GM19035 (cell line): ENCODE results near the gene OTX2.

Source experiments
- ATAC-seq: cut with Tn5 transposase; IDR thresholded peaks from one replicate; pipeline ENCODE4 v1.9.1; 2021; ENCODE audit not compliant: unreplicated experiment

OTX2 gene

GRCh38 chr14:56812364-56813141 is 2.3 kb upstream of the OTX2 start:
- ATAC-seq: no peak

DNA sequence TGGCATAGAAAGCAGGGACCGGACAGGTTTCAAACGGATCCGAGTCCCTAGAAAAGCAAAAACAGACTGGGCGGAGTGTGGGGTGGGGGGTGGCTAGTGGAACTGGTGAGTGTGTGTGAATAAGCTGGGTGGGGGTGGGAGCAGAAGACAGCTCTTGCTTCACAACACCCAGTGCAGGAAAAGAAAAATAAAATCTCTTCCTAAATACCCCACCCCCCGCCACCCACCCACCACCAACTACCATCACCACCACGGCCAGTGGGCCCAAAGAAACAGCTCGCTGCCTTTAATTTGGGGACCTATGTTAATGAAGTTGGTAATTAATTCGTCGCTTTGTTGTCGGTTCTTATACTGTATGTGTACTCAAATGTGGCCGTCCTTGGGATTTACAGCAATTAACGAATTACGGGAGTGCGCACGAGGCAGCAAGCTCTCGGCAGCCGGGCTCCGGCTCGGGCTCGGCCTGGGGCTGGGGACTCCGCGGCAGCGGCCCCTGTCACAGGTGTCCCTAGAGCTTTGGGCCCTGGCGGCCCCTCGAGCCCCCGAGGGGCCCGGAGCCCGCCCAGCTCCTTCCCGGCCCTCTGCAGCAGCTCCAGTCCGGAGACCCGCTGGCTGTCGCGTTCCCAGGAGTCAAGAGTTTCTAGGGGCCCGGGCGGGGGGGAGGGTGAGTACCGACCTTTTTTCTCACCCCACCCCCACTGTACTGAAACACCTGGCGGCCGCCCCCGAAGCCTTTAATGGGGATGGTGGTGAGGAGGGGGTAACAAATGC is 1.5 kb upstream of the OTX2 start:
- ATAC-seq: no peak

DNA sequence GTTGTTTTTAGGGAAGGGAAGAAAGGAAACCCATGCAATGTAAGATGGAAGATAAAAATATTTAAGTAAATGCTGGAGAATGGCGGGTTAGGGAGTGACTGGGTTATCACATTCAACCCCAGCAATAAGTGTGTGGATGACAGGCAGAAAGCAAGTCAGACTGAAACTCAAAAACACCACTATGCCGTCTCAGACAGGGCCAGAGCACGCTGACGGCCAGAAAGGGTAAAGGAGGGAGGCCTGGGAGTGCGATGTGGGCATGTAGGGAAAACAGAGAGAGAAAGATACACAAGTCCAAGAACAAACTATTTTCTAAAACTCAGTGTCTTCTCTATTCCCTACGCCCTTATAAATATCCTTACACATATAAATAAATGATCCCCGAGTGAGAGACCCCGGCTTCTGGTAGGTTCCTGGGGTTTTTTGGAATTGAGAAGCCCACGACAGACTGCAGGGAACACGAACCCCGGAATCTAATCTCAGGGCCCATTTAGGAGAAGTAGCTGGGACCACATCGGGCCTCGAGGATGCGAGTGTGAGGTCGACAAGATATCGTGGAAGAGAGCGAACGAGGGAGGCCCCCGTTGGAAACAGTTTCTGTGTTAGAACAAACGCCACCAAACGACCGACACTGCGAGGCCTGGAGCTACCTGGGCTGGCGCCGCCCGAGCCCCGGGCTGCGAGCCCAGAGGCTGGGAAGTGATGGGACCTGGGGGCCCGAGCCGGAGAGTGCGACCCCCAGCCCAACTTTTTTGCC is 735 bp upstream of the OTX2 start:
- no peak for ATAC-seq

DNA sequence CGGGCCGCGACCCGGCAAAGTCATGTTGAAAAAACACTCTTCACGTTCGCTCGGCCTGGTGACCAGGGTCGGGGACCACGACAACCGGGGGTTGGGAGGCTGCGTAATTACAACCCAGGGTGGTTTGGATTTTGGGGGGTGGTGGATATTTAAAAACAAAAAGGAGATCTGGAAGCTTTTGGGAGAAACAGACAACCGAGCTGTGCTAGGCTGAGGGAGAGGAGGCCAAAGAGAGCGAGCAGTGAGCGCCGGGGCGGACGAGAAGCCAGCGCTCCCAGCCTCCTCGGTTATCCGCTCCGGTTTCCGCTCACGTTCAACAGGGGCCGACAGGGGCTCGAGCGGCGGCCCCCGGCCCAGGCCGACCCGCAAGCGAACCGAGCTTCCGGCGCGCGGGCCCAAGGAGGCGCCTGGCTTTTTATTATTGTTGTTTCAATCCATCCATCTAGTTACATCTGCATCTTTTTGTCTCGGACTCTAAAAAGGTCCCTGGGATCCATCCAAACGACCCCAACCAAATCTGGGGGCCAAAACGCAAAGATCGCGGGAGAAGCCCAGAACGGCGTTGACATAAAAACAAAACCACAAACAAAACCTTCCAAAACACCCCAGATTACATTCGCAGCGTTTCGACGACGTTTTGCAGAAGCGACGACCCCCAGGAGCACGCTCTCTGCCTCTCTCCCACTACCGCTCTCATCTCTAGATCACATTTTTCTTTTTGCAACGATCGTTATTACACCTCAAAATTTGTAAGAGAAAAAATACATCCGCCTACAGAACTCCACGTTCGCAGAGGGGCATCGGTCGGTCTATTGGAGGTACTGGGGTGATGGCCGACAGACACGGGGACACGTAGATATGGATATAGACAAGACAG is 771 bp downstream of the OTX2 start:
- no peak for ATAC-seq

GRCh38 chr14:56808383-56809269 is 1.7 kb downstream of the OTX2 start:
- no peak for ATAC-seq

DNA sequence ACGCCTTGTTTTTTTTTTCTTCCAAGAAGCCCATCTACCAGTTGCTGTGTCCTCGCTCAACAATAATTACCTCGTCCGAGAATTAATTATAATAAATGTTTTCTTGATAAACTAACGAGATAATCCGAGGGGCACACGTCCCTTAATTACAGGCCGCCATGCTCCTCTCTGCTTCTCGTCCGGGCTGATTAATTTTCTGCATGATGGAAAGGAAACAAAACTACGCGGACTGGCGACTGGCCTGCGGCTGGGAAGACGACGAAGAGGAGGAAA is 2.2 kb downstream of the OTX2 start:
- ATAC-seq: no peak

DNA sequence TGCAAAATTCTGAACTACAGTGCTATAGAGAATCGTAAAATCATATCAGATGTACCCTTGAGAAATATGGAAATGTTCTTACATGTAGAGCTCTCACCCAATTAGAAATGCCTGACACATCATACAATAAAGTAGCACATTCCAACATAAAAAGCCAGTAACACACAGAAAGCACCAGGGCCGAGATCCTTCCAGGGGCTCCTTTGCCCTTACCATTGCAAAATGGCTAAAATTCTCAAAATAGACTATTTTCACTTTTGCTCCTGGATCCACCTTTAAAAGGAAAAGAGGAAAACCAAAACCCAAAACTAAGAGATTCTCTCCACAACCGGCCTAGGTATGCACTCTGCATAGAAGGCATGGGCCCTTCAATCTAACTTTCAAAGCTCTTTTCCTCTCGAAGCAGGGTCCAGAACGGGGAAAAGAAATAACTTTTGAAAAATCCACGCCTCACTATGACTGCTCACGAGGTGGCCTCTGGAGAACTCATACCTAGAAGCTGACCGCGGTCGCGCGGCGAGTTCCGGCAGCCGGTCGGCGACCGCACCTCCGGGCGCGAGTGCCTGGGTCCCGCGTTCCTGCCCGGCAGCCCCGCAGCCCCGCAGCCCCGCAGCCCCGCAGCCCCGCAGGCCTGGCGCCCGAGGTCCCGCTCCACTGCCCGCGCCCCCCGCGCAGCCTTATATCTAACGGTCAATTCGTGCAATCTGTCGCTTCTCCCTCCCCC is 2.7 kb downstream of the OTX2 start:
- ATAC-seq: no peak

DNA sequence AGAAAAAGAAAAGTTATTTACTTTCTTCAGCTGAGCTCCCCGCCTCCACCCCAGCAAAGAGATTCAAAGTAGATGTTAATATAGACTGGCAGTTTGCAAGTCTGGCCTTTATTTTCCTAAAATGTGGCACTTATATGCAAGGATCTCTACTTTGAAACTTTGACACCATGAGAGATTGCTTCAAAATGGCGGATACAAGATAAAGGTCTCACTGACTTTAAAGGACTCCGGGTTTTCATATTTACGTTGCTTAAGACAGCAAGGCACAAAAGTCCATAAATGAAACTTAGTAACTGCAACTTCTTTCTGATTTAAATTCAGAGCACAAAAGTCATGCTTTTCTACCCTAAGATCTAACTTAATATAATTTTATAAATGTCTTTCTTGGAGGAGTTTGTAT is 3.5 kb downstream of the OTX2 start:
- ATAC-seq: no peak

DNA sequence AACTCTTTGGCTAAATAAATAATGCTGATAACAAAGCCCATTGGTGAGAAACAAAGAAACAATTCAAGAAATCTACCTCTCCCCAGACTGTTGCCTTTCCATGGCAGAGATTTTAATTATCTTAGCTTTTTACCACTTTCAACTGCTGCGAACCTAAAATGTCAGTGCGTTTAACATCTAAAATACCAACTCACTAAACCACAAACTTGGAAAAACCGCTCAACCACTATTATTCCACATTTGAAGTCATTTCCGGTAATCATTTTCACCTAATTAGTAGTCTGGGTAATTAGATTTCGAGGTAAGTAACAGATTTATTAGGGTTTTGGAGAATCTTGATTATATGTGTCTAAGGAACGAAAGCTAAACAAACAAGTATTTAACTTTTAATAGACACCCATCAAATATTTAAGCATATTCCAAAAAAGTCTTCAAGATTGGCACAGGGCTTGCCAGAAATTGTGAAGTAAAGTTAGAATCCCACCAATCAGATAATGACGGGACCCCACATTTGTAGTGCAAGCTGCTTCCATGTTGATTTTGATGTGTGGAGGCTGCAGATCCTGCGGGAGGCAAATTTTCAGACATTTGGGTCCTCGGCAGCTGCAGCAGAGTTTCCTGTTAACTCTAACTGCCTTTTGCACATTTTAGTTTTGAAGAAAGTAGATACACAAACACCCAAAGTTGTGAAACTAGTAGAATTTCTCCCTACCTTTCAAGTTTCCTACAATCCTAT is 4.1 kb downstream of the OTX2 start:
- ATAC-seq: no peak

DNA sequence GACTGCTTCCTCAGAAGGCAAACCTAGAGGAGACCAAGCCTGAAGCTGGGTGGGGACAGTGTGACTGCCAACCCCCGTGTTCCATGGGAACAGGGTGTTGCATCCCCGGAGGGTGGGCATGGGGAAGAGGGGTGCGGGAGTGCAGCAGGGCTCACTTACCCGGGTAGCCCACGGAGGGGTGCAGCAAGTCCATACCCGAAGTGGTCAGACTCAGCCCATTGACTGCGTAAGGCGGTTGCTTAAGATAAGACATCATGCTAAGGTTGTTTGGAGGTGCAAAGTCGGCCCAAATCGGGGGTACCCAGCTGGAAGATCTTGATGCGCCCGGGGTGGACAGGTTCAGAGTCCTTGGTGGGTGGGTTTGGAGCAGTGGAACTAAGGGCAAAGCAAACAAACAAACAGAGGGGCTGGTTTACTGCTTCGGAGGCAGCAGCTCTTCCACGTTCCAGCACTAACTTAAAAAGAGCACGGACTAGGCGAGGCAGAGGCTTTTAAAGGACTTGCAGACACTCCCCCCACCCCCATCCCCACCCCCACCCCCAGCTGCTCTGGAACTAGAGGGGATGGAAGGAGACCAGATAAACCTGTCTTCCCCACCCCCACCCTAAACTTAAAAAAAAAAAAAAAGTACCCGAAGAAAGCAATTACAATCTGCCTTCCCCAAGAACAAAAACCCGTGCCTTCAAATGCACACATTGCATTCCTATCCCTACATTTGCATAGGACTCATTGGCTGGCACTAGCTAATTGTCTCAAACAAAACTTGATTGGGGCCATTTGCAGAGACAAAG is 4.9 kb downstream of the OTX2 start:
- no peak for ATAC-seq

DNA sequence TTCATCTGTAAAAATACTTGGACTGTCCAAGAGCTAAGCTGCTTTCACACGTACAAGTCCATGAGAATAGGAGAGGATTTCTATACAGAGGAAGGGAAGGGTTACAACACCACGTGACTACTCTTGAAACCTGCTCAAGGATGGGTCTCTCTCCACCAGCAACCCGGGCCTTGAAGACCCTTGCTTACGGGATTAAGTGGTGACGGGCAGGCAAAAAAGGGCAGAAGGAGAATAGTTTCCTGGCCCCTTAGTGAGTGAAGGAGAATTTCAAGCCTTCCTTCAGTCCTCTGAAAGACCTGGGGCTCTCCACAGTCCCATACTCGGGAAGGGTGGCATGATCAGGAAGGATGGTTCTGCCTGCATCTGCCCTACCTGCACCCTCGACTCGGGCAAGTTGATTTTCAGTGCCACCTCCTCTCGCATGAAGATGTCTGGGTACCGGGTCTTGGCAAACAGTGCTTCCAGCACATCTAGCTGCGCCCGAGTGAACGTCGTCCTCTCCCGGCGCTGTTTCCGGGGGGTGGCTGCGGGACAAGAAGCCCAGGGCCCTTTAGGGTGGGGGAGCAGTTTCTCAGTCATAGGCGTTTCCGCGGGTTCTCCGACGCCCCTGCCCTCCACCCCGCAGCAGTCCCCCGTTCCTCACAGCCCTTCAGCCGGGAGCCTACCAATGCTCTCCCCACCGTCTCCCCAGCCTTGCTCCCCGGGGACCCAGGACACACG is 6.3 kb downstream of the OTX2 start:
- ATAC-seq: no peak

GRCh38 chr14:56801920-56802319 is 8.4 kb downstream of the OTX2 start:
- ATAC-seq: no peak

DNA sequence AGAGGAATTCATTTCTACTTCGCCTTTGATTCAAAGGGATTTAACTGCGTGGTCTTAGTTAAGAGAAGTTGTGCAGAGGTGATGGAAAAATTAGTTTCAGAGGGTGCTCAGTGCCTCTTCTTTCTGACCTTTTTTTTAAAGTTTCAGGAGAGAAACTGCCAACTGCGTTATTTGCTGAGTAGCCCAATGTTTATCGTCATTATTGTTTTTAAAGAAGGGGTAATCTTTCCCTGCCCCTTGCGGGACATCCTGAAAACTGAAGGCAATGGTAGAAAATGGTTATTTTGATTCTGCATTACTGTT is 11.0 kb downstream of the OTX2 start:
- ATAC-seq: no peak

DNA sequence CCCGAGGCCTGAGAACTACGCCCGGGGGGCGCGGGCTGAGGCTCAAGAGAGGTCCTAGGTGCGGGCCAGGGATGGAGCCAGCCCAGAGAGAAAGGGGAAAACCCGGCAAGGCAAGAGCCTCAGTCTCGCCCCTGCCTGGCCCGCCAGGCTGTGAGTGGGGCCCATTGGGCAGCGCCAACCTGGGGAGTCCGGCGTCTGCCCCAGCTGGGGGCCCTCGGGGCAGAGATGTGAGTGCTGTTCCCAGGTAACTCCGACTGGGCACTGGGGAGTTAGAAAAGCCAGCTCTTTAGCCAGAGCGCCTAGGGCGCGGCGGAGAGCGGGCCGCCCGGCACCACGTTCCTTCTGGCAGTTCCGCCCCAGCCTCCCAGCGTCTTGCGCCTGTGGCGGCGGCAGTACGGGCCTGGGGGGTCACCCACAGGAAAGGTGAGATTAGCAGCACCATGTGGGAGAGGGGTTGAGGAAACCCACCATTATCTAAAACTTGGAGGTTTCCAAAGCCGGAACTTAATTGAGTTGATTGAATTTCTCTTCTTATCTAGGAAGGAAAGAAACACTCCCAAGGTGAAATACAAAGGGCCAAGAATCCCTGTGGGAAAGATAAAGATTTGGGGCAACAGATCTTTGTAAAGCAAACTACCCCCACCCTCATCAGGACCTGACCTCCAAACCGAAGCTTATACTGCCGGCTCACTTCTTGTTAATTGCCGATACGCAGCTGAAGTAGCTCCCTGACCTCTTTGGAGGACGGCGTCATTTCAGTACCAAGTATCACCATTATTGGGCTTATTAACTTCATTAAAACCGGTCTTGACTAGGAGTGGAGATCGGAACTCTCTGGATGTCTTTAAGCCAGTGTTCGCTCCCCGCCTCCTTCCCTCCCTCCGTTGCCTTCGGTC is 11.6 kb downstream of the OTX2 start:
- no peak for ATAC-seq

GRCh38 chr14:56797569-56798446 is 12.5 kb downstream of the OTX2 start:
- ATAC-seq: no peak
